Measurements from ENCODE around the gene PRKAA2. TPM values are rescaled to one million over a fixed set of nuclear protein-coding genes. Genes with fewer than 3 reads are reported as not detected.

PRKAA2 gene
- total RNA-seq, 1 donor from 2014 or later: not detected

DNA sequence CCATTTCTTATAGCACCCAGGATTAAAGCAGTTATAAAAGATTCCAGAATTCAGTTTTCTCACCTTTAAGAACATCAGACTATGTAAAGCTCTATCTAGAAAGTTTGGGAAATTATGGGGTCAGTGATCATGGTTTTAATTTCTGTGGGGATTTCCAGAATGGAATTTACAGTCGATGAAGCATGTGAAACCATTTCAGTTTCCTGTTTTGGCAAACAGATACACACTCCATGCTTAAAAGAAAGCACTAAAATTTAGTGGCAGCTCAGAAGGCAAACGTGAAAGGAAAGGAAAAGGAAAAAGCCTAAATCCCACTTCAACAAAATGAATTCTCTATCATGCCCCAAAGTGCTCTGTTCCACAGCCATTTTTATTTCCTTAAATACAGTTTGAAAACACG is 113.7 kb downstream of the PRKAA2 start:
- no peaks in the 10 kb centered on the region for H3K4me1 Mint-ChIP-seq (ENCODE audit: low read depth)
- H3K27ac Mint-ChIP-seq: no peak overlapping the region
- H3K4me3 Mint-ChIP-seq (ENCODE audit: low read depth): no peak overlapping the region
- H3K36me3 Mint-ChIP-seq (ENCODE audit: low read depth): no peaks in the 10 kb centered on the region
- H3K27me3 Mint-ChIP-seq (ENCODE audit: low read depth): no peaks in the 10 kb centered on the region
- intact Hi-C loops (cut with micrococcal nuclease): no loop called here
- H3K9me3 Mint-ChIP-seq: no peaks in the 10 kb centered on the region
- DNase-seq (ENCODE audit: low spot score): no peak

Other genes with a start within 250 kb of the PRKAA2 start
- not detected in 2 replicates for gene PLPP3, start 65.8 kb upstream of the PRKAA2 start, total RNA-seq
- not detected in 2 replicates for gene FYB2, start 174.1 kb downstream of the PRKAA2 start, total RNA-seq
- gene C8A, start 209.5 kb downstream of the PRKAA2 start, total RNA-seq: not detected in 2 replicates

Measured in activated T-helper 2 cell treated with anti-CD3 and anti-CD28 coated beads, Interferon-gamma antibody, Interleukin-2, Interleukin-4, amounts not matched to agents 10 μg/mL and 5 μg/mL and 100 μg/mL, durations not matched to agents 14 hours and 24 hours and 36 hours (primary cell).